ENCODE measurements around the gene UBE2D1. TPM values are rescaled to one million over a fixed set of nuclear protein-coding genes. Genes with fewer than 3 reads are reported as not detected.

UBE2D1 gene
- total RNA-seq, 3 donors from 2014 or later: 10.4 to 22.4 (median 16.1) TPM

- H3K4me3 ChIP-seq: no peak overlapping the region
- no peaks in the 10 kb centered on the region for H3K9me3 ChIP-seq
- H3K27ac ChIP-seq: no peak overlapping the region
- intact Hi-C loops (cut with DNase I; ENCODE audit: low total_unique reads): no loop called here
- peaks cover 8% of the 10 kb centered on the region for H3K36me3 ChIP-seq
- no peak for TF ChIP-seq POLR2AphosphoS5 (IDR thresholded peaks at IDR 0.05)
- H3K27me3 ChIP-seq: no peaks in the 10 kb centered on the region
- H3K4me1 ChIP-seq: no peaks in the 10 kb centered on the region
- no peak for DNase-seq (ENCODE audit: low spot score in 2 of 2)
Measured at GRCh38 chr10:58397830-58398229, 63.0 kb downstream of the UBE2D1 start.

GRCh38 chr10:58399410-58399809 lies 64.6 kb downstream of the UBE2D1 start:
- no peak overlapping the region for H3K27ac ChIP-seq
- TF ChIP-seq POLR2A (IDR thresholded peaks at IDR 0.05) (no peak), CTCF (IDR thresholded peaks at IDR 0.05) (no peak), POLR2AphosphoS5 (IDR thresholded peaks at IDR 0.05) (no peak)
- no peaks in the 10 kb centered on the region for H3K9me3 ChIP-seq
- H3K4me1 ChIP-seq: no peaks in the 10 kb centered on the region
- peaks cover 8% of the 10 kb centered on the region for H3K36me3 ChIP-seq
- intact Hi-C loops (cut with DNase I; ENCODE audit: low total_unique reads): no loop called here
- no peaks in the 10 kb centered on the region for H3K27me3 ChIP-seq
- no peak for DNase-seq (ENCODE audit: low spot score in 2 of 2)
- H3K4me3 ChIP-seq: no peak overlapping the region

GRCh38 chr10:58400609-58401008 lies 65.8 kb downstream of the UBE2D1 start:
- H3K27me3 ChIP-seq: no peaks in the 10 kb centered on the region
- peaks cover under 1% of the 10 kb centered on the region for H3K36me3 ChIP-seq
- no peak overlapping the region for H3K27ac ChIP-seq
- no peaks in the 10 kb centered on the region for H3K9me3 ChIP-seq
- H3K4me1 ChIP-seq: no peaks in the 10 kb centered on the region
- intact Hi-C loops (cut with DNase I; ENCODE audit: low total_unique reads): no loop called here
- TF ChIP-seq POLR2AphosphoS5 (IDR thresholded peaks at IDR 0.05) (no peak), POLR2A (IDR thresholded peaks at IDR 0.05) (no peak), CTCF (IDR thresholded peaks at IDR 0.05) (no peak)
- H3K4me3 ChIP-seq: no peak overlapping the region
- DNase-seq (ENCODE audit: low spot score in 2 of 2): no peak

GRCh38 chr10:58404001-58404400 lies 69.2 kb downstream of the UBE2D1 start:
- no peak for TF ChIP-seq POLR2A (IDR thresholded peaks at IDR 0.05)
- TF ChIP-seq POLR2AphosphoS5 (IDR thresholded peaks at IDR 0.05): no peak
- TF ChIP-seq CTCF (IDR thresholded peaks at IDR 0.05): no peak
- intact Hi-C loops (cut with DNase I; ENCODE audit: low total_unique reads): no loop called here

GRCh38 chr10:58409956-58410610 lies 75.3 kb downstream of the UBE2D1 start:
- Histone ChIP-seq H3K4me1 (no peaks in the 10 kb centered on the region), H3K9me3 (no peaks in the 10 kb centered on the region), H3K4me3 (no peak overlapping the region), H3K36me3 (no peaks in the 10 kb centered on the region), H3K27me3 (no peaks in the 10 kb centered on the region), H3K27ac (no peak overlapping the region)
- TF ChIP-seq POLR2AphosphoS5 (IDR thresholded peaks at IDR 0.05) (no peak), POLR2A (IDR thresholded peaks at IDR 0.05) (no peak), CTCF (IDR thresholded peaks at IDR 0.05) (no peak)
- no peak for DNase-seq (ENCODE audit: low spot score in 2 of 2)
- intact Hi-C loops (cut with DNase I; ENCODE audit: low total_unique reads): no loop called here

More at GRCh38 chr10:58404001-58404400, 69.2 kb downstream of the UBE2D1 start:
- H3K27ac ChIP-seq: no peak overlapping the region
- H3K9me3 ChIP-seq: no peaks in the 10 kb centered on the region
- no peak for DNase-seq (ENCODE audit: low spot score in 2 of 2)
- H3K4me1 ChIP-seq: no peaks in the 10 kb centered on the region
- H3K4me3 ChIP-seq: no peak overlapping the region
- H3K27me3 ChIP-seq: no peaks in the 10 kb centered on the region
- no peaks in the 10 kb centered on the region for H3K36me3 ChIP-seq

Data from breast epithelium (tissue), 4 donors.